Measurements from ENCODE around the gene SCG3. TPM values are rescaled to one million over a fixed set of nuclear protein-coding genes. Genes with fewer than 3 reads are reported as not detected.
A peak's percentile ranks its signal among the peaks of the same experiment; 100 is the strongest.

The SCG3 gene
- total RNA-seq, 1 donor from 2014 or later = 8.1 TPM

DNA sequence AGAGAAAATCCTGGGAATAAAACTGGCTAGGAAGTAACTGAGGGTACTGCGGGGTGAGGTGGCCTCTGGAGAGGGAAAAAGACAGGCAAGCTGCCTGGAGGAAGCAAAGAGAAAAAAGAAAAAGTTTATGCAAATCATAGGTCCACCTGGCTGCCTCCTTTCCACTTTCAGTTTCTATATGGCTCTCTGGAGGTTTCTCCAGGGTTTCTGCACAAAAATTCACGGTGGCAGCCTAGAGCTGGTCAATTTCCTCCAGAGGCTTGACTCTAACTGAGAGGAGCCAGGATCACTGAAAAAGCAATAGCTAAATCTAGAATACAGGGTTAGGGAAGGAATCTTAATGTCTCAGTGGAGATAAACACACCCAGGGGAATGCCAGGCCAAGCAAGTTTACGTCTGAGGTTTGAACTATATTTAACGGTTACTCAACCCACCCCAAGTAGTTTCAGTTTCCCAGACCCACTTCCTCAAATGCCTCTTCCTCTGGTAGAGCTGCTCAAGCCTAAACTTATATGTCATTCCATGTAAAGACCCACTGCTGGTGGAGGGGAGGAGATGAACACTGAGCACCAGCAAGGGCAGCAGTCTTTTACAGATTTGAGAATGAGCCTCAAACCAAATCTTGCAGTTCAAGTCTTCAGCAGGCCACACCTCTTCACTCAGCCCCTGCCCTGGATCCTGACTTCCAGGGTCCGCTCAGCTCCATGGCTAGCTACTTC lies 50.4 kb downstream of the SCG3 start:
- TF ChIP-seq, protein P1, sequence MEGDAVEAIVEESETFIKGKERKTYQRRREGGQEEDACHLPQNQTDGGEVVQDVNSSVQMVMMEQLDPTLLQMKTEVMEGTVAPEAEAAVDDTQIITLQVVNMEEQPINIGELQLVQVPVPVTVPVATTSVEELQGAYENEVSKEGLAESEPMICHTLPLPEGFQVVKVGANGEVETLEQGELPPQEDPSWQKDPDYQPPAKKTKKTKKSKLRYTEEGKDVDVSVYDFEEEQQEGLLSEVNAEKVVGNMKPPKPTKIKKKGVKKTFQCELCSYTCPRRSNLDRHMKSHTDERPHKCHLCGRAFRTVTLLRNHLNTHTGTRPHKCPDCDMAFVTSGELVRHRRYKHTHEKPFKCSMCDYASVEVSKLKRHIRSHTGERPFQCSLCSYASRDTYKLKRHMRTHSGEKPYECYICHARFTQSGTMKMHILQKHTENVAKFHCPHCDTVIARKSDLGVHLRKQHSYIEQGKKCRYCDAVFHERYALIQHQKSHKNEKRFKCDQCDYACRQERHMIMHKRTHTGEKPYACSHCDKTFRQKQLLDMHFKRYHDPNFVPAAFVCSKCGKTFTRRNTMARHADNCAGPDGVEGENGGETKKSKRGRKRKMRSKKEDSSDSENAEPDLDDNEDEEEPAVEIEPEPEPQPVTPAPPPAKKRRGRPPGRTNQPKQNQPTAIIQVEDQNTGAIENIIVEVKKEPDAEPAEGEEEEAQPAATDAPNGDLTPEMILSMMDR (conservative IDR thresholded peaks at IDR 0.05) = no peak
- Mint-ChIP-seq H3K36me3 (ENCODE audit: low read depth) (no peaks in the 10 kb centered on the region), H3K4me1 (peaks cover 10% of the 10 kb centered on the region), H3K27ac (ENCODE audit: unreplicated experiment) (no peak overlapping the region), H3K9me3 (no peaks in the 10 kb centered on the region), H3K4me3 (no peak overlapping the region), H3K27me3 (ENCODE audit: low read depth) (peaks cover 15% of the 10 kb centered on the region)
- no peak for DNase-seq (ENCODE audit: low read depth, low spot score)

DNA sequence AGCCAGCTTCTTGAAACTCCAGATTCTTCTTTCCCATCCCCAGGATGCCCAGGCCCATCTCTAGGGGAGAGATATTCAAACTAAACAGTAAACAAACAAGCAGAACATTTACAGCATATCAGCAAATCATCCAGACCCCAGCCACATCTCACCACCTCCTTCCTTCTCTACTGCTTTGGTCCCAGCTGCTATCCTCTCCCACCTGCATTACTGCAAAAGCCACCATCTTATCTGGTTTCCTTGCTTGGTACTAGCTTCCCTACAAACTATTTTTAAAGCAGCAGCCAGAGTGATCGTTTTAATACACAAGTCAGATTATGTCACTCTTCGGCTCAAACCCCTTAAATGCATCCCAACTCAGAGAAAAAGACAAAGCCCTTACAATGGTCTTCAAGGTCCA lies 51.3 kb downstream of the SCG3 start:
- H3K4me1 Mint-ChIP-seq = peaks cover 9% of the 10 kb centered on the region
- no peaks in the 10 kb centered on the region for H3K9me3 Mint-ChIP-seq
- no peak for DNase-seq (ENCODE audit: low read depth, low spot score)
- no peak overlapping the region for H3K4me3 Mint-ChIP-seq
- no peak overlapping the region for H3K27ac Mint-ChIP-seq (ENCODE audit: unreplicated experiment)
- TF ChIP-seq, protein P1 (conservative IDR thresholded peaks at IDR 0.05) = no peak
- H3K27me3 Mint-ChIP-seq (ENCODE audit: low read depth) = peaks cover 17% of the 10 kb centered on the region
- H3K36me3 Mint-ChIP-seq (ENCODE audit: low read depth) = no peaks in the 10 kb centered on the region

DNA sequence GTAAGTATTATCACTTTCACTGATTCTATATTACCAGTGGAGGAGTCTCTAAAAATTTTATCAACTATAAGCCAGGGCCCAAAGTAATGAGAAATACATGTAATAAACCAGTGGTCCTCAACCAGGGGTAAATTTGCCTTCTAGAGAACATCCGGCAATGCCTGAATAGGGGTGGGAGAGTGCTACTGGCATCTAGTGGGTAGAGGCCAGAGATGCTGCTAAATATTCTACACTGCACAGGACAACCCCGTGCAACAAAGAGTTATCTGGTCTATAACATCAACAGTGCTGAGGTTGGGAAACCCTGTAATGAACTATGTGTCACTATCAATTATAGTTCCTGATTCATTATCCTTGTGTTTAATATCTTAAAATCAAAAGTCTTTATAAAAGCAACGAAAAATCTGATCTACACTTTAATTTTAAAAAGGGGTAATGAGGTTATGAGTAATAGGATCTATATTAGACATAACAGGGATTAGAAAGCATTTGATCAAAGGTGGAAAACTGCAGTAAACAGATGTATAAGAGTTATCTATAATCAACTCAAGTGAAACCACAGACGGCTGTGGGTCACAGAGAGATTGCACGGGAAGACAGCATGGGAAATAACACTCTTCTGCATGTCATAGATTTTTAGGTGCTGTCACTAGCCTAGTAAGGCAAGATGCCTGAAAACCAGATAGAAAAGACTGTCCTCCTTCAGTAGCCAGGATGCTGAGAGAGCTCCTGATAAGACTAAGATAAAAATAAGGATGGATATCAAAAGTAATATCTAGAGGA lies 54.1 kb downstream of the SCG3 start:
- DNase-seq (ENCODE audit: low read depth, low spot score) = no peak
- TF ChIP-seq, protein P1 (conservative IDR thresholded peaks at IDR 0.05) = no peak
- Mint-ChIP-seq H3K27ac (ENCODE audit: unreplicated experiment) (no peak overlapping the region), H3K9me3 (no peaks in the 10 kb centered on the region), H3K4me3 (peak overlapping the region; percentile 86), H3K4me1 (peaks cover 16% of the 10 kb centered on the region), H3K27me3 (ENCODE audit: low read depth) (peaks cover 28% of the 10 kb centered on the region), H3K36me3 (ENCODE audit: low read depth) (no peaks in the 10 kb centered on the region)

DNA sequence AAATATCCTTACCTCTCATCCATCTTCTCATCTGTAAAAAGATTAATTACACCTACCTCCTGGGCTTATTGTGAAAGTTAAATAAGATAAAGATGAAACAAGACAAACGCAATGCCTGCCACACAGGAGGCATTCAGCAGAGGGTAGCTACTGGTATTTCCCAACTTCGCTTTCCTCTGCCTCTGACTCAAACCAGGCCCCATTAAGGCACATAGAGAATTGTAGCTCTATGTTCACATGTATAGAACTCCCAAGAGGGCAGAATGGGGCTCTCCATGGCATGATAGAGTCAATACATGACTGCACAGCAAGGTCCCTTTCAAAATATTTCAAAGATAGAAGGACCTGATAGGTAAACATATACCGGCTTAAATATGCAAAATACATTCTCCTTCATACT lies 54.8 kb downstream of the SCG3 start:
- H3K36me3 Mint-ChIP-seq (ENCODE audit: low read depth) = no peaks in the 10 kb centered on the region

DNA sequence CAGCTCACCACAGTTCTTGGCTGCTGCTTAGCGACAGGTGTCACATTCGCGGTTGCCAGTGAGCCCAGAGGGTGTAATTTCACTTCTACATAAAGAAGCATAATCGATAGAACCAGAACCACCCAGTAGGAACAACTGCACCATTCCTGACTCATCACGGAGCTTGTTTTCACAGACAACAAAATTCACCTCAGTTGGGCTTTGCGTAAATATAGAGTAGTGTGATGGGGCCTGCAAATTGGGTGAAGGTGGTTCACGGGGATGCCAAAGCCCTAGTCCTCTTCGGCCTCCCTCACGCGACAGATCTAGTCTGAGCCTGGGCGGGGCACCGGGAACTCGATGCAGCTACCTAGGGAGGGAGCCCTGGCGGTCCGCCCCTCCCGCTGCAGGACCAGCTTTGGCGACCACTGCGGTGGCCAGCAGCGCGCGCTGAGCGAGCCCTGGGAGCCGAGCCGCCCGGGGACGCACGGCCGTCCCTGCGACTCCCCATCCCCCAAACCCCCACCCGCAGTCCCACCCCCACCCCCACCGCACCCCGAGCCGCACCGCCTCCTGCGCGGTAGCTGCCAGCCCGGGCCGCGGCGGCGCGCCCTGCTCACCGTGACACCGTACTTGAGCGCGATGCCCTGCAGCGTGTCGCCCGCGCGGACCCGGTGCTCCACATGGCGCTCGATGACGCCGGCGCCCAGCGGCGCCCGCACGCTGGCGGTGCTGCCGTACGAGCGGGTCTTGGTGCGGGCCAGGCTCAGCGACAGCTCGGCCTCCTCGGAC lies 55.6 kb downstream of the SCG3 start:
- peak; percentile 36 for DNase-seq (ENCODE audit: low read depth, low spot score)
- Mint-ChIP-seq H3K27ac (ENCODE audit: unreplicated experiment) (no peak overlapping the region), H3K4me1 (peaks cover 16% of the 10 kb centered on the region), H3K27me3 (ENCODE audit: low read depth) (peaks cover 28% of the 10 kb centered on the region), H3K36me3 (ENCODE audit: low read depth) (no peaks in the 10 kb centered on the region), H3K9me3 (no peaks in the 10 kb centered on the region), H3K4me3 (peak overlapping the region; percentile 86)
- TF ChIP-seq, protein P1 (conservative IDR thresholded peaks at IDR 0.05) = no peak

More for the DNA sequence above, 54.8 kb downstream of the SCG3 start:
- TF ChIP-seq, protein P1 (conservative IDR thresholded peaks at IDR 0.05) = no peak
- Mint-ChIP-seq H3K4me1 (peaks cover 16% of the 10 kb centered on the region), H3K27me3 (ENCODE audit: low read depth) (peaks cover 28% of the 10 kb centered on the region), H3K27ac (ENCODE audit: unreplicated experiment) (no peak overlapping the region), H3K4me3 (peak overlapping the region; percentile 86), H3K9me3 (no peaks in the 10 kb centered on the region)
- no peak for DNase-seq (ENCODE audit: low read depth, low spot score)
